Progenitor cell of endocrine pancreas (in vitro differentiated cells): ENCODE results near the gene NOCT. TPM values are rescaled to one million over a fixed set of nuclear protein-coding genes. Genes with fewer than 3 reads are reported as not detected.

Experiments
- DNase-seq: peaks from one replicate; pipeline ENCODE4 v3.0.0; 2021; ENCODE audit warnings: low spot score; ENCODE audit not compliant: unreplicated experiment
- H3K27ac Mint-ChIP-seq: 2 replicates; pipeline ENCODE4 v1.8.0; 2021; ENCODE audit warnings: mild to moderate bottlenecking, moderate library complexity, mixed read lengths
- H3K27me3 Mint-ChIP-seq: 2 replicates; pipeline ENCODE4 v1.8.0; 2021; ENCODE audit warnings: mixed read lengths
- H3K36me3 Mint-ChIP-seq: 2 replicates; pipeline ENCODE4 v1.8.0; 2022; ENCODE audit warnings: mixed read lengths; ENCODE audit not compliant: insufficient read depth
- H3K4me1 Mint-ChIP-seq: 2 replicates; pipeline ENCODE4 v1.8.0; 2021; ENCODE audit warnings: low read depth, mixed read lengths
- H3K4me3 Mint-ChIP-seq: 2 replicates; pipeline ENCODE4 v1.8.0; 2021; ENCODE audit warnings: low read depth, mild to moderate bottlenecking, moderate library complexity, mixed read lengths
- H3K9me3 Mint-ChIP-seq: 2 replicates; pipeline ENCODE4 v1.8.0; 2021; ENCODE audit warnings: low read depth, mixed read lengths
- CTCF ChIP-seq: fragments of 200-600 bp; sonication (generic); IDR thresholded peaks from one replicate; pipeline ENCODE4 v1.5.0; 2021; ENCODE audit warnings: antibody characterized with exemption, mild to moderate bottlenecking; ENCODE audit not compliant: unreplicated experiment
- total RNA-seq: library from RNA; stranded (reverse); gene quantifications from 2 replicates; pipeline ENCODE4 v1.2.1, GENCODE V29; 2021

Gene NOCT
- total RNA-seq, 1 donor from 2014 or later = 32.2 TPM

GRCh38 chr4:139036885-139037284, 21.3 kb downstream of the NOCT start:
- no peaks in the 10 kb centered on the region for H3K9me3 Mint-ChIP-seq
- H3K4me1 Mint-ChIP-seq = peaks cover 7% of the 10 kb centered on the region

GRCh38 chr4:139038874-139039443, 23.4 kb downstream of the NOCT start:
- Mint-ChIP-seq H3K4me3 (no peak overlapping the region), H3K36me3 (peaks cover 28% of the 10 kb centered on the region), H3K9me3 (no peaks in the 10 kb centered on the region), H3K27me3 (no peaks in the 10 kb centered on the region), H3K27ac (no peak overlapping the region), H3K4me1 (peaks cover 5% of the 10 kb centered on the region)
- no peak for TF ChIP-seq CTCF
- DNase-seq = no peak

More at GRCh38 chr4:139036885-139037284, 21.3 kb downstream of the NOCT start:
- Mint-ChIP-seq H3K27ac (no peak overlapping the region), H3K36me3 (peaks cover 22% of the 10 kb centered on the region), H3K4me3 (no peak overlapping the region), H3K27me3 (no peaks in the 10 kb centered on the region)
- no peak for DNase-seq
- TF ChIP-seq CTCF = no peak

GRCh38 chr4:139042981-139043460, 27.4 kb downstream of the NOCT start:
- Mint-ChIP-seq H3K27ac (peak overlapping the region; percentile 59), H3K27me3 (no peaks in the 10 kb centered on the region), H3K9me3 (no peaks in the 10 kb centered on the region), H3K4me1 (no peaks in the 10 kb centered on the region), H3K36me3 (peaks cover 28% of the 10 kb centered on the region), H3K4me3 (no peak overlapping the region)
- no peak for TF ChIP-seq CTCF
- no peak for DNase-seq

GRCh38 chr4:139044291-139044690, 28.7 kb downstream of the NOCT start:
- Mint-ChIP-seq H3K27me3 (no peaks in the 10 kb centered on the region), H3K36me3 (peaks cover 34% of the 10 kb centered on the region), H3K4me1 (no peaks in the 10 kb centered on the region), H3K4me3 (no peak overlapping the region), H3K27ac (no peak overlapping the region), H3K9me3 (no peaks in the 10 kb centered on the region)
- no peak for DNase-seq
- TF ChIP-seq CTCF = no peak

- no peak for TF ChIP-seq CTCF
- Mint-ChIP-seq H3K36me3 (peaks cover 27% of the 10 kb centered on the region), H3K27me3 (no peaks in the 10 kb centered on the region), H3K9me3 (no peaks in the 10 kb centered on the region), H3K4me3 (no peak overlapping the region), H3K27ac (no peak overlapping the region), H3K4me1 (no peaks in the 10 kb centered on the region)
- DNase-seq = no peak
Measured at GRCh38 chr4:139048026-139048425, 32.4 kb downstream of the NOCT start.
